ENCODE measurements around the gene ARTN.

- no peak for TF ChIP-seq POLR2A (IDR thresholded peaks at IDR 0.05)
- no peak for TF ChIP-seq CTCF (IDR thresholded peaks at IDR 0.05)
Measured at GRCh38 chr1:43976890-43977289, 43.3 kb downstream of the ARTN start.

All from ovary (tissue), 3 donors.